Mesendoderm (in vitro differentiated cells): ENCODE data around the gene CREB3.

ENCODE experiments used
- DNase-seq: peaks from one replicate; pipeline ENCODE4 v3.0.0; 2013
- H2AK5ac ChIP-seq: 2 replicates; pipeline ENCODE4 v1.6.1; 2013; ENCODE audit warnings: low read length, inconsistent platforms
- H2BK120ac ChIP-seq: 2 replicates; pipeline ENCODE4 v1.6.1; 2013; ENCODE audit warnings: low read depth, mild to moderate bottlenecking, low read length, moderate library complexity, mixed read lengths
- H2BK15ac ChIP-seq: replicated peaks from 2 replicates; pipeline ENCODE4 v1.6.1; 2013; ENCODE audit warnings: low read depth, mild to moderate bottlenecking, moderate library complexity
- H2BK5ac ChIP-seq: 2 replicates; pipeline ENCODE4 v1.6.1; 2013; ENCODE audit warnings: low read length, inconsistent platforms
- H3K18ac ChIP-seq: 2 replicates; pipeline ENCODE4 v1.6.1; 2013; ENCODE audit warnings: mild to moderate bottlenecking, low read length, mixed read lengths
- H3K23ac ChIP-seq: one replicate; pipeline ENCODE4 v1.6.1; 2013; ENCODE audit warnings: low read length
- H3K27ac ChIP-seq: 2 replicates; pipeline ENCODE4 v1.5.1; 2013; ENCODE audit warnings: low read depth, mild to moderate bottlenecking, inconsistent platforms, low read length, moderate library complexity
- H3K27me3 ChIP-seq: 2 replicates; pipeline ENCODE4 v1.6.1; 2013; ENCODE audit warnings: low read length, control low read depth, mild to moderate bottlenecking, inconsistent platforms; ENCODE audit not compliant: insufficient read depth, poor library complexity
- H3K36me3 ChIP-seq: 2 replicates; pipeline ENCODE4 v1.6.1; 2013; ENCODE audit warnings: low read length, inconsistent platforms; ENCODE audit not compliant: control insufficient read depth, insufficient read depth
- H3K4ac ChIP-seq: one replicate; pipeline ENCODE4 v1.6.1; 2013; ENCODE audit warnings: low read depth, mild to moderate bottlenecking, low read length, moderate library complexity
- H3K4me1 ChIP-seq: 2 replicates; pipeline ENCODE4 v1.6.1; 2013; ENCODE audit warnings: low read depth, low read length, inconsistent platforms; ENCODE audit not compliant: control insufficient read depth
- H3K4me2 ChIP-seq: 2 replicates; pipeline ENCODE4 v1.6.1; 2013; ENCODE audit warnings: low read length
- H3K4me3 ChIP-seq: 2 replicates; pipeline ENCODE4 v1.5.1; 2013; ENCODE audit warnings: mild to moderate bottlenecking, low read length
- H3K56ac ChIP-seq: one replicate; pipeline ENCODE4 v1.6.1; 2013; ENCODE audit warnings: low read length
- H3K79me1 ChIP-seq: 2 replicates; pipeline ENCODE4 v1.6.1; 2013; ENCODE audit warnings: low read length, inconsistent platforms
- H3K79me2 ChIP-seq: 2 replicates; pipeline ENCODE4 v1.6.1; 2013; ENCODE audit warnings: mild to moderate bottlenecking, low read length; ENCODE audit not compliant: control insufficient read depth, insufficient read depth
- H3K9ac ChIP-seq: 2 replicates; pipeline ENCODE4 v1.6.1; 2013; ENCODE audit warnings: low read length, inconsistent platforms
- H4K5ac ChIP-seq: one replicate; pipeline ENCODE4 v1.6.1; 2013; ENCODE audit warnings: low read length
- H4K8ac ChIP-seq: one replicate; pipeline ENCODE4 v1.6.1; 2013; ENCODE audit warnings: low read depth, mild to moderate bottlenecking, control low read depth, low read length, moderate library complexity
- WGBS: extraction: QIAGEN DNeasy Blood & Tissue Kit; methylation state at CpG from one replicate; pipeline ENCODE4 v1.1.7; 2013; ENCODE audit warnings: low lambda C conversion rate, missing lambda C conversion rate; ENCODE audit not compliant: insufficient coverage; ENCODE audit errors: extremely low coverage; 5-methylcytosine and 5-hydroxymethylcytosine counted together

Gene CREB3

GRCh38 chr9:35748242-35748857 lies 15.9 kb downstream of the CREB3 start:
- Histone ChIP-seq H2AK5ac (no peak overlapping the region), H4K8ac (no peak overlapping the region), H3K27me3 (no peaks in the 10 kb centered on the region), H3K23ac (peak overlapping the region; percentile 87), H3K4me1 (peaks cover 15% of the 10 kb centered on the region), H3K36me3 (peaks cover 9% of the 10 kb centered on the region), H3K9ac (peak overlapping the region; percentile 83), H3K4ac (peak overlapping the region; percentile 89), H3K4me3 (peak overlapping the region; percentile 92), H2BK5ac (no peak overlapping the region), H3K56ac (peak overlapping the region; percentile 89), H3K27ac (peak overlapping the region; percentile 33), H2BK15ac (no peak overlapping the region), H4K5ac (no peak overlapping the region), H2BK120ac (no peak overlapping the region), H3K4me2 (peak overlapping the region; percentile 59), H3K79me1 (peaks cover 28% of the 10 kb centered on the region), H3K79me2 (peaks cover 31% of the 10 kb centered on the region), H3K18ac (peak overlapping the region; percentile 72)
- no peak for DNase-seq
- WGBS: no CpG with 5 or more reads among the region's 24 CpGs

GRCh38 chr9:35748858-35749514 lies 16.5 kb downstream of the CREB3 start, which contains the start of the genes GBA2 and RGP1:
GBA2 (minus strand) TSS chr9:35749228; CDS start chr9:35748704, 524 bp downstream.
RGP1 (plus strand) TSS chr9:35749287; CDS start chr9:35749756, 469 bp downstream.
- no peak within 1 kb of the TSS for H4K8ac ChIP-seq
- H4K5ac ChIP-seq: no peak within 1 kb of the TSS
- peak within 1 kb of the TSS; percentile 83 for H3K9ac ChIP-seq
- H3K4me3 ChIP-seq: peak within 1 kb of the TSS; percentile 92
- peaks cover 31% of the 10 kb centered on the region for H3K79me2 ChIP-seq
- no peak within 1 kb of the TSS for H2AK5ac ChIP-seq
- H2BK5ac ChIP-seq: no peak within 1 kb of the TSS
- no peaks in the 10 kb centered on the region for H3K27me3 ChIP-seq
- H3K27ac ChIP-seq: peak within 1 kb of the TSS; percentile 33
- H3K4me2 ChIP-seq: peak within 1 kb of the TSS; percentile 81
- H3K4ac ChIP-seq: peak within 1 kb of the TSS; percentile 89
- peak within 1 kb of the TSS; percentile 87 for H3K23ac ChIP-seq
- peak; percentile 86 for DNase-seq
- H2BK15ac ChIP-seq: no peak within 1 kb of the TSS
- H3K18ac ChIP-seq: peak within 1 kb of the TSS; percentile 72
- H2BK120ac ChIP-seq: no peak within 1 kb of the TSS
- peaks cover 25% of the 10 kb centered on the region for H3K79me1 ChIP-seq
- H3K56ac ChIP-seq: peak within 1 kb of the TSS; percentile 96
- peaks cover 5% of the 10 kb centered on the region for H3K36me3 ChIP-seq
- WGBS: no CpG with 5 or more reads among the region's 69 CpGs
- peaks cover 15% of the 10 kb centered on the region for H3K4me1 ChIP-seq

- H3K18ac ChIP-seq: no peak overlapping the region
- H3K36me3 ChIP-seq: no peaks in the 10 kb centered on the region
- H3K56ac ChIP-seq: peak overlapping the region; percentile 96
- H3K4me2 ChIP-seq: peak overlapping the region; percentile 81
- H2AK5ac ChIP-seq: no peak overlapping the region
- H3K79me1 ChIP-seq: peaks cover 20% of the 10 kb centered on the region
- peak overlapping the region; percentile 83 for H3K4me3 ChIP-seq
- H3K4me1 ChIP-seq: peaks cover 15% of the 10 kb centered on the region
- WGBS: no CpG with 5 or more reads among the region's 19 CpGs
- peak overlapping the region; percentile 33 for H3K27ac ChIP-seq
- H2BK120ac ChIP-seq: no peak overlapping the region
- peak overlapping the region; percentile 49 for H3K4ac ChIP-seq
- no peak overlapping the region for H2BK5ac ChIP-seq
- H2BK15ac ChIP-seq: no peak overlapping the region
- no peak overlapping the region for H4K8ac ChIP-seq
- H3K27me3 ChIP-seq: no peaks in the 10 kb centered on the region
- no peak overlapping the region for H4K5ac ChIP-seq
- H3K23ac ChIP-seq: no peak overlapping the region
- peak; percentile 59 for DNase-seq
- H3K9ac ChIP-seq: peak overlapping the region; percentile 83
- H3K79me2 ChIP-seq: peaks cover 30% of the 10 kb centered on the region
These were observed 17.2 kb downstream of the CREB3 start for GRCh38 chr9:35749515-35750255.

GRCh38 chr9:35750256-35750531 lies 17.7 kb downstream of the CREB3 start:
- H3K27ac ChIP-seq: no peak overlapping the region
- H3K4me3 ChIP-seq: no peak overlapping the region
- no peaks in the 10 kb centered on the region for H3K36me3 ChIP-seq

GRCh38 chr9:35753466-35753865 lies 21.0 kb downstream of the CREB3 start:
- H2AK5ac ChIP-seq: no peak overlapping the region
- H3K36me3 ChIP-seq: no peaks in the 10 kb centered on the region
- H2BK120ac ChIP-seq: no peak overlapping the region
- H3K18ac ChIP-seq: no peak overlapping the region
- no peak overlapping the region for H2BK5ac ChIP-seq
- H3K4me1 ChIP-seq: peaks cover 3% of the 10 kb centered on the region
- DNase-seq: no peak
- peaks cover 2% of the 10 kb centered on the region for H3K79me2 ChIP-seq
- H3K27ac ChIP-seq: no peak overlapping the region
- H2BK15ac ChIP-seq: no peak overlapping the region
- no peak overlapping the region for H3K4me3 ChIP-seq
- H3K4me2 ChIP-seq: no peak overlapping the region
- no peak overlapping the region for H4K5ac ChIP-seq
- no peak overlapping the region for H3K9ac ChIP-seq
- no peak overlapping the region for H3K56ac ChIP-seq
- H4K8ac ChIP-seq: no peak overlapping the region
- peaks cover 4% of the 10 kb centered on the region for H3K79me1 ChIP-seq
- no CpG with 5 or more reads among the region's 5 CpGs for WGBS
- H3K27me3 ChIP-seq: no peaks in the 10 kb centered on the region
- no peak overlapping the region for H3K4ac ChIP-seq
- no peak overlapping the region for H3K23ac ChIP-seq

More at GRCh38 chr9:35750256-35750531, 17.7 kb downstream of the CREB3 start:
- Histone ChIP-seq H4K5ac (no peak overlapping the region), H2BK120ac (no peak overlapping the region), H3K4me2 (no peak overlapping the region), H3K79me2 (peaks cover 30% of the 10 kb centered on the region), H3K56ac (peak overlapping the region; percentile 96), H3K4ac (no peak overlapping the region), H3K18ac (no peak overlapping the region), H3K4me1 (peaks cover 15% of the 10 kb centered on the region), H3K23ac (no peak overlapping the region), H3K27me3 (no peaks in the 10 kb centered on the region), H3K79me1 (peaks cover 20% of the 10 kb centered on the region), H3K9ac (peak overlapping the region; percentile 83), H4K8ac (no peak overlapping the region), H2AK5ac (no peak overlapping the region), H2BK5ac (no peak overlapping the region), H2BK15ac (no peak overlapping the region)
- DNase-seq: no peak
- no CpG with 5 or more reads among the region's 4 CpGs for WGBS
